T-cell (primary cell): ENCODE results near the gene MAP4K4. TPM values are rescaled to one million over a fixed set of nuclear protein-coding genes. Genes with fewer than 3 reads are reported as not detected.

Experiments
- ATAC-seq, 4 experiments: fragments of 200-7000 bp in 3 of 4; fragments of 150-1000 bp in 1 of 4; cut with Tn5 transposase; replicated peaks in 1 of 4; 1 replicate in 3 of 4; 2 replicates in 1 of 4; pipeline ENCODE4 v1.10.0; 2021; ENCODE audit warnings: moderate library complexity in 3 of 4, mild to moderate bottlenecking in 2 of 4, moderate number of reproducible peaks in 1 of 4
- CTCF ChIA-PET, 2 donors: fragments of 300-600 bp; sonication (Branson Sonifier 250); formaldehyde crosslinking; loops; one replicate each; lab custom pipeline; 2022; ENCODE audit warnings: antibody characterized with exemption in 2 of 2; lab: Charles Lee
- POLR2A ChIA-PET, 2 donors: fragments of 300-600 bp; sonication (Branson Sonifier 250); formaldehyde crosslinking; loops; one replicate each; lab custom pipeline; 2022; ENCODE audit warnings: antibody characterized with exemption in 2 of 2; lab: Charles Lee
- DNase-seq, 35 experiments: peaks; one replicate each; pipeline versions ENCODE4 v3.0.0 to v3.0.0-alpha.2; 2013 to 2023
- H3K27ac ChIP-seq: one replicate; pipeline ENCODE4 v1.5.1; 2013; ENCODE audit warnings: low read length
- H3K27me3 ChIP-seq, 2 experiments: replicated peaks in 1 of 2; 1 replicate in 1 of 2; 2 replicates in 1 of 2; pipeline versions ENCODE4 v1.6.1 to v1.7.0; 2013; ENCODE audit warnings: low read length in 1 of 2, mixed read lengths in 1 of 2; ENCODE audit not compliant: control insufficient read depth in 2 of 2, insufficient read depth in 2 of 2; ENCODE audit errors: extremely low read depth in 1 of 2
- H3K36me3 ChIP-seq, 2 donors: 1 replicate in 1 of 2; 2 replicates in 1 of 2; pipeline versions ENCODE4 v1.6.1 to v1.7.0; 2013; ENCODE audit warnings: low read length in 1 of 2; ENCODE audit not compliant: control insufficient read depth in 2 of 2, insufficient read depth in 1 of 2; ENCODE audit errors: extremely low read depth in 1 of 2
- H3K4me1 ChIP-seq, 2 experiments: 1 replicate in 1 of 2; 2 replicates in 1 of 2; pipeline versions ENCODE4 v1.6.1 to v1.7.0; 2013; ENCODE audit warnings: low read length in 2 of 2, mixed read lengths in 1 of 2; ENCODE audit not compliant: insufficient read depth in 2 of 2, control insufficient read depth in 1 of 2; ENCODE audit errors: extremely low read depth in 1 of 2
- H3K4me3 ChIP-seq, 2 donors: 1 replicate in 1 of 2; 2 replicates in 1 of 2; pipeline versions ENCODE4 v1.5.1 to v1.7.0; 2013; ENCODE audit warnings: mild to moderate bottlenecking in 2 of 2, low read length in 1 of 2, moderate library complexity in 1 of 2; ENCODE audit not compliant: control insufficient read depth in 1 of 2; ENCODE audit errors: extremely low read depth in 1 of 2
- H3K9me3 ChIP-seq: 2 replicates; pipeline ENCODE4 v1.7.0; 2013
- H3K27ac Mint-ChIP-seq, 2 donors: one replicate each; pipeline ENCODE4 v1.8.0; 2020 to 2021; ENCODE audit warnings: mild to moderate bottlenecking in 2 of 2, mixed read lengths in 2 of 2
- H3K27me3 Mint-ChIP-seq, 2 donors: one replicate each; pipeline ENCODE4 v1.8.0; 2021 to 2022; ENCODE audit warnings: mixed read lengths in 2 of 2
- H3K36me3 Mint-ChIP-seq: one replicate; pipeline ENCODE4 v1.8.0; 2021; ENCODE audit warnings: mixed read lengths
- H3K4me1 Mint-ChIP-seq, 3 donors: one replicate each; pipeline ENCODE4 v1.8.0; 2020 to 2022; ENCODE audit warnings: mixed read lengths in 3 of 3, mild to moderate bottlenecking in 1 of 3
- H3K4me3 Mint-ChIP-seq, 3 donors: one replicate each; pipeline ENCODE4 v1.8.0; 2020 to 2022; ENCODE audit warnings: mild to moderate bottlenecking in 3 of 3, mixed read lengths in 3 of 3, moderate library complexity in 3 of 3
- H3K9me3 Mint-ChIP-seq, 3 donors: one replicate each; pipeline ENCODE4 v1.8.0; 2020 to 2022; ENCODE audit warnings: mixed read lengths in 3 of 3
- WGBS: methylation state at CpG from one replicate; pipeline ENCODE4 v1.1.5; 2013; ENCODE audit warnings: missing lambda C conversion rate; ENCODE audit not compliant: insufficient coverage; 5-methylcytosine and 5-hydroxymethylcytosine counted together
- total RNA-seq, 35 experiments: library from RNA in 6 of 35; stranded (reverse) in 6 of 35; fragments of 120-200 nt in 1 of 35; gene quantifications; one replicate each; pipeline versions ENCODE4 v1.2.1 to v1.2.4 and lab custom pipeline; 2013 to 2026

MAP4K4 gene
- total RNA-seq, 5 donors from 2014 or later (not counting 1 experiment from before 2014, with no cell fraction given): 84.2 to 148 (median 93.2) TPM

DNA sequence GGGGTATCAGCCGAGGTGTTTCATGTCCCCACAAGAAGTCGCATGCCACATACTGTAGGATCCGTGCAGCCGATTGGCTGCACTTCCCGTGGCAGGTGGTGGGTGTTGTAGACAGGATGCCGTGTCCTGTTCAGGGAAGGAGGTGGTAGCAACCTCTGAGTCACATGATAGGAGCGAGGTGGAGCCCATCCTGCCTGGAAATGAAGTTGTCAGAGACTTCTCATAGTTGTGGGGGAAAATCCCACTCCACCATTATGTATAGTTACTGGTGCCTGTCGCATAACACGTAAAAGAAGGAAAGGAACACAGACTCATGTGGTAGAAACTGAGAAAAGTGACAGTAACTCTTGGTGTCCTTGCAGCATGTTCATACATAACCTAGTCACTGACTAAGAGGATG lies 202.9 kb downstream of the MAP4K4 start:
- WGBS: 46% methylated on average over 3 of the region's 9 CpGs
- Mint-ChIP-seq H3K36me3 (no peaks in the 10 kb centered on the region), H3K9me3 (peaks cover 0 to 5% (median 3%) of the 10 kb centered on the region in 3 donors), H3K4me3 (no peak overlapping the region), H3K27ac (no peak overlapping the region), H3K4me1 (peaks cover 8 to 11% (median 8%) of the 10 kb centered on the region in 3 donors), H3K27me3 (peaks cover 0 to 11% of the 10 kb centered on the region in 2 donors)
- ATAC-seq (peak in 3 of 4 experiments; percentile 20 to 64 (median 34)), DNase-seq (peak in 2 of 35 experiments; percentile 3 to 6)
- ChIA-PET POLR2A (no interaction called here), CTCF (interaction anchor here in 1 of 2 donors (0.6 kb wide), 1 partner anchor 687 kb away, joined by 3 read pairs; no protein-coding TSS in a partner anchor)
- H3K9me3 ChIP-seq: no peaks in the 10 kb centered on the region
- no peak overlapping the region for H3K4me3 ChIP-seq
- H3K36me3 ChIP-seq: no peaks in the 10 kb centered on the region
- H3K4me1 ChIP-seq: no peaks in the 10 kb centered on the region
- peaks cover 0 to under 1% of the 10 kb centered on the region in 2 experiments for H3K27me3 ChIP-seq
- no peak overlapping the region for H3K27ac ChIP-seq

DNA sequence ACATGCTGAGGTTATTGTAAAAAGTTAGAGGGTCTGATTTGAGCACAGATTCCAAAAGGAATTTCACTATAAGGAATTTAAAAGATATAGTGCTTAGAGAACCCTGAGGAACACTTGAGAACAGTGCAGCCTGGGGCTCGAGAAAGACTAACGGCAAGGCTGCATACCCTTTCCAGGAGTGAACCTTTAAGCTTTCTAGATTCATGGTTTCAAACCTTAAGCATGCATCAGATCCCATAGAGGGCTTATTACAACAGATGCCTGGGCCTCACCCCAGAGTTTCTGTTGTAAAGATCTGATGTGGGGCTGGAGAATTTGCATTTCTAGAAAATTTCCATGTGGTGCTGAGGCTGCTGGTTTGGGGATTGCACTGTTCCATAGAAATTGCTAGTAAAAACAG lies 203.7 kb downstream of the MAP4K4 start:
- peaks cover 8 to 11% (median 8%) of the 10 kb centered on the region in 3 donors for H3K4me1 Mint-ChIP-seq
- ChIA-PET POLR2A (no interaction called here), CTCF (no interaction called here)
- H3K27ac ChIP-seq: no peak overlapping the region
- H3K36me3 ChIP-seq: no peaks in the 10 kb centered on the region
- H3K4me3 ChIP-seq: no peak overlapping the region
- H3K27me3 ChIP-seq: peaks cover 0 to 4% of the 10 kb centered on the region in 2 experiments
- WGBS: 59% methylated on average over 2 of the region's 2 CpGs
- no peak overlapping the region for H3K4me3 Mint-ChIP-seq
- DNase-seq (no peak), ATAC-seq (no peak)
- no peak overlapping the region for H3K27ac Mint-ChIP-seq
- peaks cover 0 to 12% of the 10 kb centered on the region in 2 donors for H3K27me3 Mint-ChIP-seq
- peaks cover 0 to 5% (median 3%) of the 10 kb centered on the region in 3 donors for H3K9me3 Mint-ChIP-seq
- H3K4me1 ChIP-seq: no peaks in the 10 kb centered on the region
- no peaks in the 10 kb centered on the region for H3K9me3 ChIP-seq
- H3K36me3 Mint-ChIP-seq: no peaks in the 10 kb centered on the region

DNA sequence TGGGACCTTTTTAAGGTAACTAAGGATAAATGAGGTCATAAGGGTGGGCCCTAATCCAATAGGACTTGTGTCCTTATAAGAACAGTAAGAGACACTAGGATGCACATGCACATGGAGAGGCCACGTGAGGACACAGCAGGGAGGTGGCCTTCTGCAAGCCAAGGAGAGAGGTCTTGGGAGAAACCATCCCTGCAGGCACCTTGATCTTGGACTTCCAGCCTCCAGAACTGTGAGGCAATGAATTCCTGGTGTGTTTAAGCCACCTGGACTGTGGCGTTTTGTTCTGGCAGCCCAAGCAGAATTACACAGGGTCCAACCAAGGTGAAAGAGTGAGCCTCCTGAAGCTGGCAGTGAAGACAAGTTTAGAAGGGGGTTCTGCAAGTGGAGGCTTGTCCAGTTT lies 204.7 kb downstream of the MAP4K4 start:
- DNase-seq (no peak), ATAC-seq (no peak)
- peaks cover 8 to 11% (median 8%) of the 10 kb centered on the region in 3 donors for H3K4me1 Mint-ChIP-seq
- H3K9me3 ChIP-seq: no peaks in the 10 kb centered on the region
- H3K27me3 ChIP-seq: peaks cover 0 to 4% of the 10 kb centered on the region in 2 experiments
- POLR2A ChIA-PET: no interaction called here
- peaks cover 0 to 5% (median 3%) of the 10 kb centered on the region in 3 donors for H3K9me3 Mint-ChIP-seq
- CTCF ChIA-PET: no interaction called here
- no peak overlapping the region for H3K27ac ChIP-seq
- no peak overlapping the region for H3K27ac Mint-ChIP-seq
- WGBS: 86% methylated on average over 2 of the region's 2 CpGs
- no peaks in the 10 kb centered on the region for H3K4me1 ChIP-seq
- no peak overlapping the region for H3K4me3 ChIP-seq
- H3K4me3 Mint-ChIP-seq: no peak overlapping the region
- peaks cover 0 to 13% of the 10 kb centered on the region in 2 donors for H3K27me3 Mint-ChIP-seq
- no peaks in the 10 kb centered on the region for H3K36me3 ChIP-seq
- H3K36me3 Mint-ChIP-seq: no peaks in the 10 kb centered on the region

DNA sequence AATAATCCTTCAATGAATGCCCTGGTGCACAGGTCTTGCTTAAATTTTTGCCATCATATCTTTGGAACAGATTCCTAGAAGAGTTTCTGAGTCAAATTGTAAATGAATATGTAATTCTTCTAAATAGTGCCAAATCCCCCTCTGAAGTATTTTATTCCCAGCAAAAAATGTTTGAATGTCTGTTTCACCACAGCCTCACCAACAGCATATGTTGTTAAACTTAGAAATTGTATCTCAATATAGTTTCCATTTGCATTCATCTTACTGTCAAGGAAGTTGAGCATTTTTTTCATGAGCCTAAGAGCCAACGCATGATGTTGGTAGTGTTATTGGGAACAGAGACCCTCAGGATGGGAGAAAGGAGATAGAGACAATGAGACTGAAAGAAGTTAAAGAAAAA lies 207.4 kb downstream of the MAP4K4 start:
- POLR2A ChIA-PET: no interaction called here
- Mint-ChIP-seq H3K27me3 (peaks cover 3 to 23% of the 10 kb centered on the region in 2 donors), H3K9me3 (peaks cover 4 to 17% (median 6%) of the 10 kb centered on the region in 3 donors), H3K4me1 (peaks cover 6 to 8% (median 6%) of the 10 kb centered on the region in 3 donors), H3K27ac (no peak overlapping the region), H3K36me3 (peaks cover 4% of the 10 kb centered on the region), H3K4me3 (no peak overlapping the region)
- no CpG with 5 or more reads among the region's 1 CpG for WGBS
- H3K27me3 ChIP-seq: peaks cover 0 to 4% of the 10 kb centered on the region in 2 experiments
- no peaks in the 10 kb centered on the region for H3K4me1 ChIP-seq
- no peak overlapping the region for H3K27ac ChIP-seq
- no peak for DNase-seq
- H3K4me3 ChIP-seq: no peak overlapping the region
- no peaks in the 10 kb centered on the region for H3K36me3 ChIP-seq
- CTCF ChIA-PET: no interaction called here
- no peak for ATAC-seq
- peaks cover 4% of the 10 kb centered on the region for H3K9me3 ChIP-seq

DNA sequence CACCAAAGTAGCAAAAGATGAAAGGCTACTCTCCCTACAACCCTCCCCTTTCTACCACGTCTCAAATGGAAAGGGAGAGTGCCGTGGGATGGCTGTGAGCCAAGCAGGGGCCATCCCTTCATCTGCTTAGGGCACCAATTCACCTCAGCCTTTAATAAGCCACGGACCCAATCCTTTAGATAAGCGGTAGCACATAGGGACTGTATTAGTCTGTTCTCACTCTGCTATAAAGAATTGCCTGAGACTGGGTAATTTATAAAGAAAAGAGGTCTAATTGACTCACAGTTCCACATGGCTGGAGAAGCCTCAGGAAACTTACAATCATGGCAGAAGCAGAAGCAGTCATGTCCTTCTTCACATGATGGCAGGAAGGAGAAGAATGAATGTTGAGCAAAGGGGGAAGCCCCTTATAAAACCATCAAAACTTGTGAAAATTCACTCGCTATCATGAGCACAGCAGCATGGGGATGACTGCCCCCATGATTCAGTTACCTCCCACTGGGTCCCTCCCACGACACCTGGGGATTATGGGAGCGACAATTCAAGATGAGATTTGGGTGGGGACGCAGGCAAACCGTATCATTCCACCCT lies 208.3 kb downstream of the MAP4K4 start:
- Histone ChIP-seq H3K27me3 (peaks cover 0 to 4% of the 10 kb centered on the region in 2 experiments), H3K36me3 (no peaks in the 10 kb centered on the region), H3K4me1 (no peaks in the 10 kb centered on the region), H3K9me3 (peaks cover 4% of the 10 kb centered on the region), H3K4me3 (no peak overlapping the region), H3K27ac (no peak overlapping the region)
- ATAC-seq: no peak
- CTCF ChIA-PET: no interaction called here
- Mint-ChIP-seq H3K4me1 (no peaks in the 10 kb centered on the region), H3K36me3 (peaks cover 8% of the 10 kb centered on the region), H3K9me3 (peaks cover 4 to 22% (median 9%) of the 10 kb centered on the region in 3 donors), H3K27me3 (peaks cover 8 to 32% of the 10 kb centered on the region in 2 donors), H3K4me3 (no peak overlapping the region), H3K27ac (no peak overlapping the region)
- DNase-seq: no peak
- POLR2A ChIA-PET: no interaction called here
- 90% methylated on average over 2 of the region's 9 CpGs for WGBS

DNA sequence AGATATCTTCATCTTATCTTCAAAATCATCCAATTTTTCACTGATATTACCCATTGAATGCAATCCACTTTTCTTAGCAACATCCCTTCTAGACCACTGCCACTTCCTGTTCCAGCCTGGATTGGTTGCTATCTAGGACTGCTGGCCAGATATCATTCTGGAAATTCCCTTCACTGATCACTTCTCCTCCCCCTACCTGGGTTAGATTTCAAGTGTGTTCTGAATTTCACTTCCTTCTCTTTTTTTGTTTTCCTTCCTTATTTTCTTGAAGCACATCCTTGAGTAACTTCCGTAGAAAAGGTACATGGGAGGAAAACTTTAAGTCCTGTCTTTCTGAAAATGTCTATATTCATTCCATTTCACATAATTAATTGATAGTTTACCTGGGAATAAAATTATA lies 212.3 kb downstream of the MAP4K4 start:
- ChIA-PET CTCF (no interaction called here), POLR2A (no interaction called here)
- ATAC-seq (no peak), DNase-seq (no peak)
- Histone ChIP-seq H3K9me3 (peaks cover 4% of the 10 kb centered on the region), H3K27ac (no peak overlapping the region), H3K4me3 (no peak overlapping the region), H3K27me3 (peaks cover 0 to 4% of the 10 kb centered on the region in 2 experiments), H3K4me1 (no peaks in the 10 kb centered on the region), H3K36me3 (no peaks in the 10 kb centered on the region)
- H3K4me1 Mint-ChIP-seq: no peaks in the 10 kb centered on the region
- H3K36me3 Mint-ChIP-seq: peaks cover 8% of the 10 kb centered on the region
- H3K27me3 Mint-ChIP-seq: peaks cover 9 to 29% of the 10 kb centered on the region in 2 donors
- peaks cover 4 to 21% (median 7%) of the 10 kb centered on the region in 3 donors for H3K9me3 Mint-ChIP-seq
- no peak overlapping the region for H3K4me3 Mint-ChIP-seq
- no CpG with 5 or more reads among the region's 1 CpG for WGBS
- H3K27ac Mint-ChIP-seq: peak overlapping the region in 1 of 2 donors; percentile 52
